ENCODE measurements around the gene LRRN4CL. TPM values are rescaled to one million over a fixed set of nuclear protein-coding genes. Genes with fewer than 3 reads are reported as not detected.

LRRN4CL gene
- total and polyA plus RNA-seq, 2 of the 8 experiments (the other 6 are each of a cell fraction or from before 2014, with no cell fraction given) = 0.05 to 0.26 TPM

DNA sequence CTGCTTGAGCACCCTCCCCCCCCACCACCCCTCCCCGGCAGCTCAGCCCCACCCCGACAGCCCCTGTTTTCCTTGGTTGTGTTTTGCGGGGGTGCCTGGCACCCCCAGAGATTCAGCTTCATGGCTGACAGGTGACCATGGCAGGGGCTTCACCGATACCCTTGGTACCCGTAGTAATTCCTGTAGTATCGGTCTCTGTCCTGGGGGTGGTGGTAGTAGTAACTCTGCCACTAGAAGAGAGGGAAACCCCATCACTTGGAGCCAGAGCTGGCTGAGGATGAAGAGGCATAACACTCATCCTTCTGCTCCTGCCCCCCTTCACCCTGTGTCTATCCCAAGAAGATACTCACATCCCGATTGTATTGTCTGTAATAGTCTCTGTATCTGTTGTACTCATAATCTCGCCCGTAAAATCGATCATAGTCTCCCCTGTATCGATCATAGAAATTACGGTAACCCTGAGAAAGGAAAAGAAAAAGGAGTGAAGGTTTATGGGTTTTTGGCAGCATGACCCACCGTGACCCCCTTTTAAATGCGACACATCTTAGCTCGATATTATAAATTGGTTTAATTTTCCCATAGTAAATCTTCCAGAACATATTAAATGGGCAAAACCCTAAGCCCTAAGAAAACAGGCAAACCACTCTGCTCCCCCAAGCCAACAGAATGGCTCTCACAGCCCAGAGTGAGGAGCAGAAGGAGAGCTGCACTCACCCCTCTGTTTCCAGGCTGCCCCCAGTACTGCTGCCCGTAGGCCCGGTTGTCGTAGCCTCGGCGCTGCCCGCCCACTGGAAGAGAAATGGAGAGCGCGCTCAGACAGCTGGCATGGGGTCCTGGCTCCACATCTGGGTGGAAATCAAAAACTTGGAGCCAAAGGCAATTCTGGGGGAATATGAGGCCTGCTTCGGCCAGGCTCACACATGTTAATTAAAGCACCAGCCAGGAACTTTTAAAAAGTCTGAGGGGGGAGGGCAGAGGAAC lies 26.1 kb upstream of the LRRN4CL start:
- FAIRE-seq = no peak
- Histone ChIP-seq H4K20me1 (replicated peaks in 1 of 2; ENCODE audit: control insufficient read depth in 1 of 2, insufficient read depth in 2 of 2, low read length in 2 of 2) (peaks cover 0 to 3% of the 10 kb centered on the region in 2 experiments), H3K79me2 (ENCODE audit: control insufficient read depth in 1 of 2, insufficient read depth in 2 of 2, low read length in 2 of 2) (peaks cover 0 to 19% of the 10 kb centered on the region in 2 experiments; a peak in 2 of 4 replicates), H3K4me3 (ENCODE audit: extremely low read depth in 1 of 4, insufficient read depth in 2 of 4, low read depth in 3 of 4, low read length in 4 of 4) (no peak overlapping the region), H2BK12ac (ENCODE audit: low read depth, low read length) (no peak overlapping the region), H4K91ac (replicated peaks; ENCODE audit: insufficient read length, low read length) (no peak overlapping the region), H2BK15ac (ENCODE audit: low read length) (no peak overlapping the region), H2AK5ac (ENCODE audit: low read depth, low read length) (no peak overlapping the region), H3K4me1 (replicated peaks in 1 of 4; ENCODE audit: control insufficient read depth in 3 of 4, insufficient read depth in 4 of 4, low read length in 3 of 4) (peaks cover 0 to 16% (median 3%) of the 10 kb centered on the region in 4 experiments; a peak in 4 of 7 replicates), H2AFZ (ENCODE audit: low read length) (no peak overlapping the region), H3K9ac (replicated peaks in 1 of 4; ENCODE audit: extremely low read depth in 1 of 4, low read depth in 3 of 4, low read length in 3 of 4) (no peak overlapping the region), H2BK5ac (ENCODE audit: low read depth, low read length) (no peak overlapping the region), H3K27ac (ENCODE audit: low read depth, low read length) (no peak overlapping the region), H3K18ac (ENCODE audit: extremely low read depth, low read length) (no peak overlapping the region), H4K5ac (ENCODE audit: insufficient read length, low read depth, low read length) (no peak overlapping the region), H3K36me3 (ENCODE audit: control insufficient read depth in 2 of 4, insufficient read depth in 4 of 4, low read length in 3 of 4) (peaks cover 38 to 95% (median 71%) of the 10 kb centered on the region in 4 experiments), H3K23me2 (ENCODE audit: low read depth, low read length) (no peaks in the 10 kb centered on the region), H3K27me3 (replicated peaks in 1 of 4; ENCODE audit: control insufficient read depth in 3 of 4, extremely low read depth in 1 of 4, insufficient read depth in 3 of 4, low read length in 3 of 4) (no peaks in the 10 kb centered on the region; a peak in 1 of 7 replicates), H3K56ac (replicated peaks; ENCODE audit: insufficient read length, low read depth, low read length) (no peak overlapping the region), H2BK20ac (ENCODE audit: low read length) (no peak overlapping the region), H3K14ac (ENCODE audit: insufficient read length) (no peak overlapping the region), H3K9me3 (ENCODE audit: insufficient read depth in 2 of 2, low read depth in 1 of 2, low read length in 1 of 2) (no peaks in the 10 kb centered on the region), H3K23ac (ENCODE audit: insufficient read length) (no peak overlapping the region), H3K4me2 (ENCODE audit: insufficient read depth in 1 of 2, low read depth in 2 of 2, low read length in 2 of 2) (no peak overlapping the region), H3K79me1 (ENCODE audit: low read depth, low read length) (no peaks in the 10 kb centered on the region; the same call in 1 of the 2 replicates), H3K4ac (replicated peaks; ENCODE audit: insufficient read length, low read depth, low read length) (no peak overlapping the region), H2BK120ac (replicated peaks; ENCODE audit: low read depth, low read length) (no peak overlapping the region), H4K8ac (ENCODE audit: extremely low read depth, insufficient read depth, low read length) (no peak overlapping the region)
- ChIA-PET POLR2A (ENCODE audit: partially characterized antibody) (interaction anchor here (0.6 to 61.4 kb wide), 11 partner anchors 8 to 141 kb away, joined by 3 to 2041 read pairs (median 5); partner anchors contain the start of genes BSCL2, C11orf98, CSKMT and EEF1G), CTCF (ENCODE audit: partially characterized antibody) (interaction anchor here (0.7 to 4.0 kb wide), 12 partner anchors 9 to 147 kb away, joined by 3 to 26 read pairs (median 4); partner anchors contain the start of genes C11orf98, CSKMT and TAF6L)
- DNase-seq (ENCODE audit: low read depth in 1 of 2, low spot score in 2 of 2) = no peak
- 95% methylated on average over 23 of the region's 24 CpGs; no CpG with 5 or more reads in 1 of the 2 experiments for WGBS, 2 experiments (ENCODE audit: extremely low coverage in 1 of 2, insufficient coverage in 1 of 2, insufficient read length in 1 of 2, insufficient replicate concordance in 2 of 2, low coverage in 1 of 2, low lambda C conversion rate in 2 of 2, missing lambda C conversion rate in 1 of 2)
- TF ChIP-seq TBP (IDR thresholded peaks at IDR 0.05; ENCODE audit: low read depth, low read length) = no peak
- TF ChIP-seq, protein P1, sequence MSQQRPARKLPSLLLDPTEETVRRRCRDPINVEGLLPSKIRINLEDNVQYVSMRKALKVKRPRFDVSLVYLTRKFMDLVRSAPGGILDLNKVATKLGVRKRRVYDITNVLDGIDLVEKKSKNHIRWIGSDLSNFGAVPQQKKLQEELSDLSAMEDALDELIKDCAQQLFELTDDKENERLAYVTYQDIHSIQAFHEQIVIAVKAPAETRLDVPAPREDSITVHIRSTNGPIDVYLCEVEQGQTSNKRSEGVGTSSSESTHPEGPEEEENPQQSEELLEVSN (IDR thresholded peaks at IDR 0.05) = no peak
- TF ChIP-seq RAD21 (IDR thresholded peaks at IDR 0.05 in 1 of 2, conservative IDR thresholded peaks at IDR 0.05 in 1 of 2; ENCODE audit: low read depth in 2 of 2, low read length in 2 of 2) = peak in 1 of 2 experiments; percentile 20; a peak in 1 of 4 replicates
- TF ChIP-seq POLR2AphosphoS5 (IDR thresholded peaks at IDR 0.05; ENCODE audit: low read depth, low read length) = no peak

Data from H1 (cell line).